ENCODE measurements around the gene ITGB5.

Gene ITGB5

GRCh38 chr3:124731760-124732159 is 155.4 kb downstream of the ITGB5 start:
- no peak for DNase-seq

- no peak for DNase-seq
Observed at GRCh38 chr3:124730941-124731297, 156.2 kb downstream of the ITGB5 start.

DNA sequence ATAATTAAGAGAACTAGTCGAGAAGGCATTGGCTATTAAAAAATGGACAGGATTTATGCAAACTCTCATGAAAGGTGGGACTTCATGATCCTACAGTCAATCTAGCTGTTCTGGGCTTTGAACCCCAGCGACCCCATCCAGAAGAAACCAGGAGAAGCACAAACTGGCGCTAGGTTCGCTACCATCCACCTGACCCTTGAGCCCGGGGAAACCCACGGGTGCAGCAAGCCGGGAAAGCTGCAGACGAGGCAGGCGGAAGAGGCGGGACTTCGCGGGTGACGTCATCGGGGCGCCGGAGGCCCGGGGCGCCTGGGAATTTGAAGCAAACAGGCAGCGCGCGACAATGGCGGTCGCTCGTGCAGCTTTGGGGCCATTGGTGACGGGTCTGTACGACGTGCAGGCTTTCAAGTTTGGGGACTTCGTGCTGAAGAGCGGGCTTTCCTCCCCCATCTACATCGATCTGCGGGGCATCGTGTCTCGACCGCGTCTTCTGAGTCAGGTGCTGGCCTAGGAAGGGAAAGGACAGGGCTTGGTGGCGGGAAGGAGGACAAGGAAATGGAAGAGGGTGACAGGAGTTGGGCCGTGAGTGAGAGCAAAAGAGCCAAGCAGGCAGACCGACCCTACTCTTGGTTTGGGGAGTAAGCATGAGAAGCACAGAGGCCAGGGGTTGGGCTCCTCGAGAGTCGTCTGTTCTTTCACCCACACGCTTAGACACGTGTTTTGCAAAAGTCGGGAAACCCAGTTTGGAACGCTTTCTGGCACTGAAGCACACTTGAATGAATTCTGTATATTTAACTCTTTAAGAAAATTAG is 156.8 kb downstream of the ITGB5 start, which contains the start of gene UMPS:
Gene UMPS (plus strand): TSS at position 324 of the 812 bp plus-strand sequence. CDS start 20 bp downstream, at position 344.
- DNase-seq = peak; percentile 88

- DNase-seq = no peak
Observed at GRCh38 chr3:124722589-124722988, 164.6 kb downstream of the ITGB5 start.

GRCh38 chr3:124714223-124714853 is 172.8 kb downstream of the ITGB5 start:
- DNase-seq = no peak
